GM12865 (cell line): ENCODE data around the gene SNAPC3.
"Not testable (repeated sequence)": the region's sequence is repeated elsewhere in the genome, so short reads cannot be mapped to it uniquely, and the experiment has no call there.

Experiments
- DNase-seq: peaks from one replicate; pipeline ENCODE4 v3.0.0; 2010; ENCODE audit warnings: low read depth
- H3K4me3 ChIP-seq: 2 replicates; pipeline ENCODE4 v1.5.1; 2011; ENCODE audit warnings: mild to moderate bottlenecking, low read depth, low read length, control low read depth
- CTCF ChIP-seq: IDR thresholded peaks from 2 replicates; pipeline ENCODE4 v1.5.1; 2011; ENCODE audit warnings: low read length, control low read depth, low read depth, inconsistent platforms; ENCODE audit not compliant: insufficient read depth; ENCODE audit errors: missing control alignments

The SNAPC3 gene

GRCh38 chr9:15421990-15422371, 695 bp upstream of the SNAPC3 start:
- H3K4me3 ChIP-seq: peak overlapping the region; percentile 74
- DNase-seq: no peak
- TF ChIP-seq CTCF: no peak

GRCh38 chr9:15423231-15423985, 732 bp downstream of the SNAPC3 start:
- peak overlapping the region; percentile 74 for H3K4me3 ChIP-seq
- DNase-seq: peak; percentile 40
- TF ChIP-seq CTCF: no peak

- no peak for TF ChIP-seq CTCF
- peak overlapping the region; percentile 25; the same call in 1 of the 2 replicates for H3K4me3 ChIP-seq
- DNase-seq: peak; percentile 80
Observed at GRCh38 chr9:15426019-15426418, 3.3 kb downstream of the SNAPC3 start.

- peak; percentile 10 for DNase-seq
- not testable (repeated sequence) for H3K4me3 ChIP-seq
Observed at GRCh38 chr9:15427702-15428101, 5.0 kb downstream of the SNAPC3 start.

- TF ChIP-seq CTCF: no peak
- no peak for DNase-seq
Observed at GRCh38 chr9:15430920-15431844, 8.5 kb downstream of the SNAPC3 start.

GRCh38 chr9:15433191-15433590, 10.5 kb downstream of the SNAPC3 start:
- TF ChIP-seq CTCF: no peak

More at GRCh38 chr9:15430920-15431844, 8.5 kb downstream of the SNAPC3 start:
- no peak overlapping the region for H3K4me3 ChIP-seq

GRCh38 chr9:15433661-15434060, 11.0 kb downstream of the SNAPC3 start:
- peak; percentile 16 for DNase-seq
- H3K4me3 ChIP-seq: no peak overlapping the region
- no peak for TF ChIP-seq CTCF

More at GRCh38 chr9:15433191-15433590, 10.5 kb downstream of the SNAPC3 start:
- no peak overlapping the region for H3K4me3 ChIP-seq
- no peak for DNase-seq
